Activated T-cell treated with anti-CD3 and anti-CD28 coated beads, Interleukin-2, amount 50 U/mL, for 4 hours (primary cell): ENCODE data around the gene POLE. TPM values are rescaled to one million over a fixed set of nuclear protein-coding genes. Genes with fewer than 3 reads are reported as not detected.

Experiments
- ATAC-seq, 2 donors: fragments of 200-7000 bp; cut with Tn5 transposase; one replicate each; pipeline ENCODE4 v1.10.0; 2021
- DNase-seq: peaks from one replicate; pipeline ENCODE4 v3.0.0-alpha.2; 2020
- H3K27me3 Mint-ChIP-seq: one replicate; pipeline ENCODE4 v1.8.0; 2021; ENCODE audit warnings: low read depth, mixed read lengths
- H3K36me3 Mint-ChIP-seq: one replicate; pipeline ENCODE4 v1.8.0; 2022; ENCODE audit warnings: mixed read lengths; ENCODE audit not compliant: insufficient read depth
- H3K4me1 Mint-ChIP-seq: one replicate; pipeline ENCODE4 v1.8.0; 2021; ENCODE audit warnings: low read depth, mixed read lengths
- H3K4me3 Mint-ChIP-seq: one replicate; pipeline ENCODE4 v1.8.0; 2021; ENCODE audit warnings: mild to moderate bottlenecking, moderate library complexity, mixed read lengths
- H3K9me3 Mint-ChIP-seq: one replicate; pipeline ENCODE4 v1.8.0; 2021; ENCODE audit warnings: mixed read lengths
- total RNA-seq, 3 donors: library from RNA; stranded (reverse); gene quantifications; one replicate each; pipeline ENCODE4 v1.2.1, GENCODE V29; 2021

The POLE gene
- total RNA-seq, 3 donors from 2014 or later = 98.4 to 110 (median 101) TPM

DNA sequence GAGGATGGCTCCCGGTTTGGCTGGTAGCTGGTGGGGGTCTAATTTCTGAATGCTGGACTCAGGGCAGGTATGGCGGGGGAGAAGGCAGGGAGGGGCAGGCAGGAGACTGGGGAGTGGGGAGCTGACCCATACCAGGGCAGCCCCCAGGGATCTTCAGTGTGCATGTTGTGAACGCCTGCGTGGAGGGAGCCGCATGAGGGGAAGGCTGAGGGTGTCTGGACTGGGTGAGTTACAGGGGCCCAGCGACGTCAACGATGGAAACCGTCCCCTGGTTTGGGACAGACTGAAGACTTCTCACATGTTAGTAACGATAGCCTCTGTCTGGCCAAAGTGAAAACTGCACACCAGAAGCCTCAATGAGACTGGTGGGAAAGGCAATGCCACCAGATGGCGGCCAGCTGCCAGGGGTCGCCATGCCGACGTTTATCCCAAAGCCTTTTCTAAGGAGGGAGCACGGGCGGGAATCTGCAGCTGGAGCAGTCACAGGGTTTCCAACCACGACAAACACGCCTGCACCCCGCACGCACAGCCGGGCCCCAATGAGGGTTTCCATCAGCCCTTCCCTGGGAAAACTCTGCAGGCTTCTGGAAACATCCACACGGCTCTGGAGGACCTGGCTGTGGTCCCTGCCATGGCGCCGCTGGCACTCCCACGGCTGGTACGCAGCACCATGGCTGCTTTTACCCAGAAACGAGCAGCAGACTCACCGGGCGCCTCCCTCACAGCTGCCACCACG is 37.5 kb upstream of the POLE start:
- ATAC-seq = no peak
- H3K4me1 Mint-ChIP-seq = peaks cover 3% of the 10 kb centered on the region
- H3K4me3 Mint-ChIP-seq = no peak overlapping the region
- no peak for DNase-seq
- H3K27me3 Mint-ChIP-seq = no peaks in the 10 kb centered on the region
- peaks cover 45% of the 10 kb centered on the region for H3K36me3 Mint-ChIP-seq
- H3K9me3 Mint-ChIP-seq = no peaks in the 10 kb centered on the region

DNA sequence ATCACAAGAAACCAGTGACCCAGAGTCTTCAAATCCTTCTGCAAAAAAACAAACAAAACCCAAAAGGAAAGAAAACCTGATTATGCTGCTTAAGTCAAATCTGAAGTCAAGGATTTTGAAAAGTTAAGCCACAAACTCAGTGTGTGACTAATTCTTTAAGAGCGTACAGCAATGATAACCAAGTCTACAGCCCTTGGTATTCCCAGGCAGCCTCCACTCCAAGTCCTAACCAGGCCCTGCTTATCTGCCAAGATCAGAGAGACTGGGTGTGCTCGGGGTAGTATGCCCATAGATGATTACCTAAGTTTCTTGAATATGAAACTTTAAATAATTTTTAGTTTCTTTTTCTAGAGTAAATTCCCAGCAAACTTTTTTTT is 36.6 kb upstream of the POLE start:
- Mint-ChIP-seq H3K27me3 (no peaks in the 10 kb centered on the region), H3K4me3 (no peak overlapping the region), H3K4me1 (peaks cover 1% of the 10 kb centered on the region), H3K9me3 (no peaks in the 10 kb centered on the region), H3K36me3 (peaks cover 50% of the 10 kb centered on the region)
- no peak for ATAC-seq
- no peak for DNase-seq

DNA sequence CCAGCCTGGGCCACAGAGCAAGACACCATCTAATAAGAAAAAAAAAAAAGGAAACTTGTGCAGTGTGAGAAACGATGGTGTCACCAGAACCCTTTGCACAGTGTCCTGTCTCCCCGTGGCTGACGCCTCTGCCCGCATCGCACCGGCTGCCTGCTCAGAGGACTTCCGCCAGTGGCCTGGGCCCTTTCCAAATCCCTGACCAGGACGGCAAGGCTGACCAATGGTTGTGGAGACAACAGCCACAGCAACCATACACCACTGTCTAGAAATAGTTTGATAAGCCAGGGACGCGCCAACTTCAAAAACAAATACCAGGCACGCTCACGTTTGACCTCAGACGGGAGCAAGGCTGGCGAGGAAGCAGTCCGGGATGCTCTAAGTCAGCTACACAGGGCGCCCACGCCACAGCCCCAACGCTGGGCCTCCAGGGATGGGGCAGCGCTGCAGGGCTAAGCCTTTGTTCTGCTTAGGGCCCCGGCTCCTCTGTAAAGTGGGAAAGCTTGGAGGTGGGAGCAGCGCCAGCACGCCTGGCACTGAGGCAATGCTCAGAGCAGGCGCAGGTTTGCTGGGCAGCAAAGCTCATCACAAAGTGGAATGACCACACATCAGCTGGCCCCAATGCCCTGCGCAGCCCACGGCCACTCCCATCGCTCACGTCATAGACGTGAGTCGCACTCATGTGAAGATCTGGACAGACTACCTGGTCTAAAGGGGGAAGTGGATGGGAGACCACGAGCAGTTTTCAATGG is 36.0 kb upstream of the POLE start:
- no peak overlapping the region for H3K4me3 Mint-ChIP-seq
- no peaks in the 10 kb centered on the region for H3K27me3 Mint-ChIP-seq
- H3K4me1 Mint-ChIP-seq = no peaks in the 10 kb centered on the region
- ATAC-seq (no peak), DNase-seq (no peak)
- H3K9me3 Mint-ChIP-seq = no peaks in the 10 kb centered on the region
- peaks cover 48% of the 10 kb centered on the region for H3K36me3 Mint-ChIP-seq

DNA sequence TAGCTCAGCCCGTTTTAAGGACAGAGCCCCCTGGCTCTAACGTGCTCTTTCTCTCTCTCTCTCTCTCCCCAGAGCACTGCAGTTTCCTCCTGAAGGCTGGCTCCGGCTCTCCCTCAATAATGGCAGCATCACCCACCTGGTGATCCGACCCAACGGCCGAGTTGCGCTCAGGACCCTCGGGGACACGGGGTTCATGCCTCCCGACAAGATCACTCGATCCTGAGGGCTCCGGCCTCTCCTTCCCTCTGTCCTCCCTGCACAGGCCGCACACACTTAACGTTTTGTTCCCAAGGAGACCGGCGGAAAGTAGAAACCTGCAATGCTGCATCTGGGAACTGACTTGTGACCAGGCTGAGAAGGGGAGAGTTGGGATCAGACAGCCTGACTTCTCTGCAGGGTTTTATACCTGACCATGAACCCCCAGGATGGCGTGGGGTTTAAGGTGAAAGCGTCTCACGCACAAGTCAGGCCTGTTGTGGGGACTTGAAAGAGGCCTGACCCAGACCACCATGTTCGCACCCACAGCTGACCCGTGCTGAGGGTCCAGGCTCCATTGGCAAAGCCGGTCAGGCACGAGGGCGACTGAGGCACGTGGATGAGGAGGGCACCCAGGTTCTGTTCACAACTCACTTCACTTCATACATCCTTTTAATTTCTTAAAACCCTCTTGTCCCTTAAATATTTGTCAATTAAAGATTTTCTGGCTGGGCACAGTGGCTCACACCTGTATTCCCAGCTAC is 33.6 kb upstream of the POLE start:
- no peak for ATAC-seq
- peaks cover 30% of the 10 kb centered on the region for H3K36me3 Mint-ChIP-seq

DNA sequence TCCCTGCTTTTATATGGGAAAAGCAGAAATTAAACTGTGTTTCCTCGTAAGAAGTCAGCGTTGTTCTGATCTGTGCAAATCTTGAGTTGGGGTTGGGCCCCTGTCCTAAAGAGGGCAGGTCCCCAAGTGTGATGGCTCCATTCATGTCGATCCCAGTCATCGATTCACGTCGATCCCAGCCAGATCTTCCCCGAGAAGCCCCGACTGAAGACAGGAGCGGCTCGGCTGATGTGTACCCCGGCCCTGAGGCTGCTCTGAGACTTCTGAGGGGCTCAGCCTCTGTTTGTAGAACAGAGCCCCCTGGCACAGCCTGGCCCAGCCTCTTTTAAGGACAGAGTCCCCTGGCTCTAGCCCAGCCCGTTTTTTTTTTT is 32.8 kb upstream of the POLE start:
- Mint-ChIP-seq H3K4me1 (no peaks in the 10 kb centered on the region), H3K4me3 (no peak overlapping the region), H3K36me3 (peaks cover 29% of the 10 kb centered on the region), H3K27me3 (no peaks in the 10 kb centered on the region), H3K9me3 (no peaks in the 10 kb centered on the region)
- DNase-seq (no peak), ATAC-seq (no peak)

More for the DNA sequence above, 33.6 kb upstream of the POLE start:
- H3K4me3 Mint-ChIP-seq = no peak overlapping the region
- DNase-seq = no peak
- H3K4me1 Mint-ChIP-seq = no peaks in the 10 kb centered on the region
- H3K27me3 Mint-ChIP-seq = no peaks in the 10 kb centered on the region
- H3K9me3 Mint-ChIP-seq = no peaks in the 10 kb centered on the region

DNA sequence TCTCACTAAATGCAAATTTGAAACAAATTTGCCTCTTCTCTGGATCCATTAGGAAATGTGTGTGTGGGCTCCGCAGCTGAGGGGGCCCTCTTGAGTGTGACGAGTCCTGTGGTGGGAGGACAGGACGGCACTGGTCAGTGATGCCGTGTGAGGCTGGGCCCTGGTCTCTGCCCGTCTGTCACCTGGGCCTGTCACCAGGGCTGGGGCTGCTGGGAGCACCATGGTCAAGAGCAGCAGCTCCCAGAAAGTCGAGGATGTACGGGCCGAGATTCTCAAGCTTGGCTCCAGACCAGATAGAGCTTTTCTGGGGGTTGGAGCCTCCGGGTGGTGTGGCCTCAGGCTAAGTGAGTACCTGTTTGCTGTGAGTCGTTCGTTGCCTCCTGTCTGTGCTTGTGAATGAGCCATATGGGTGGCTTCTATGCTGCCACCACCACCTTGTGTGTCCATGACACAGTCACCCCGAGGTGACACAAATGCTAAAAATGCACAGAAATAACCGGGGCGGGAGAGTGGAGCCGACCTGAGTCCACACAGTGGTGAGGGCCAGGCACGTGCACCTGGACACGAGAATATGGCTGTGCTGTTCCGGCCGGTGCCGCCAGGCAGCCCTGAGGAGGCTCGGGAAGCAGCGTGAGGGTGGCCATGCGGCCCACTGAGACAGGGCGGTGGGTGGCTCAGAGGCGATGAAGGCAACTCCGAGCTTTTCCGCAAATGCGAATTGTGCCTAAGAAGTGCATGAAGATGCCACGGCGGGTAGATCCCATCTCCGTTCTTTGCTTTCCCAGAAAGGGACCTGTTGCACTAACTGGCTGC is 32.2 kb upstream of the POLE start:
- DNase-seq = no peak
- H3K36me3 Mint-ChIP-seq = peaks cover 30% of the 10 kb centered on the region
- no peak for ATAC-seq
- no peaks in the 10 kb centered on the region for H3K9me3 Mint-ChIP-seq
- no peaks in the 10 kb centered on the region for H3K27me3 Mint-ChIP-seq
- H3K4me3 Mint-ChIP-seq = no peak overlapping the region
- H3K4me1 Mint-ChIP-seq = peaks cover 2% of the 10 kb centered on the region

DNA sequence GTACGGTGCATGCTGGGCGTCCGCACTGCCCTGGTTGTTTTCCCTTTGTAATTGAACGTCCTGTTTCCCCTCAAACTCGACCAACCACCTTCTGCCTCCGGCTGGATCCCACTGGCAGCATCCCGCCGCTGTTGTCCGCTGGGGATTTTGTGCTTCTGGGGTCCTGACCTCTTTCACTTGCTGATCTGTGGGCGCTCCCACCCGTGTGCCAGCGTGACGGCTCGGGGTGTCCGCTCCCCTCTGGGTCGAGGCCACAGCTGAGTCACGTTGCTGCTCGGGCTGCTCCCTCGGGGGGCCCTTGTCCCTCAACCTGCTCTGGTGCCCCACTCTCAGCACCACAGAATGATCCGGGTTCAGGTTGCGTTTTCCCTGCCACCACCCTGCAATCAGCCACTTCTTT is 31.5 kb upstream of the POLE start:
- no peak for DNase-seq
- H3K4me1 Mint-ChIP-seq = peaks cover 2% of the 10 kb centered on the region
- H3K36me3 Mint-ChIP-seq = peaks cover 26% of the 10 kb centered on the region
- ATAC-seq = no peak
- no peaks in the 10 kb centered on the region for H3K9me3 Mint-ChIP-seq
- H3K27me3 Mint-ChIP-seq = no peaks in the 10 kb centered on the region
- H3K4me3 Mint-ChIP-seq = no peak overlapping the region

DNA sequence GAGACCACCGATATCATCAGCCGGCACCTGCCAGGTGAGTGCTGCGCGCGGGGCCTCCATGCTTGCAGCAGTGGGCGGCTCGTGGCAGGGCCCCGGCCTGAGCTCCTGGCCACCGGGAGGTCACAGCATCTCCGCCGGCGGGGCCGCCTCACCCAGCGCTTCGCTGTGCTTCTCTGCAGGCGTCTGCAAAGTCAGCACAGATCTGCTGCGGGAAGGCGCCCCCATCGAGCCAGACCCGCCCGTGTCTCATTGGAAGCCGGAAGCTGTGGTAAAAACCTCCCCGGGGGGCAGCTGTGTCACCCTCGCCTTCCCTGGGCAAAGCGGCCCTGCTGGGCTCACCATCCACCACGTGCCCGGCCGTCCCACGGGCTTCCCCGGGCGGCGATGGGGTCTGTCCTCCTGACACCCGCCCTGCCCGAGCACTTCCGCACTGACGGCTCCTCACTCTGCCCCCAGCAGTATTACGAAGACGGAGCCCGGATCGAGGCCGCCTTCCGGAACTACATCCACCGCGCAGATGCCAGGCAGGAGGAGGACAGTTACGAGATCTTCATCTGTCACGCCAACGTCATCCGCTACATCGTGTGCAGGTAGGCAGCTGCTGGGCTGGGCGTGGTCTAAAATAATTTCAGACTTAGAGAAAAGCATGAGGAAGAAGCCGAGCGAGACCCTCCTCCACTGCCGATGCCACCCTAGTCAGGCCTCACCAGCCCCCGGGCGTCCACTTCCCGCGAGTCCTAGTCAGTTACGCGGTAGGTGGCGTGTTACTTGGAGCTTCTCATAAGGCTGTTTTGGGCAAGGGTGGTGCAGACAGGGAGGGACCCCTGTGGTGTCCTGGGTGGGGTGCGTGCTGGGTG is 30.6 kb upstream of the POLE start:
- peaks cover 11% of the 10 kb centered on the region for H3K4me1 Mint-ChIP-seq
- H3K27me3 Mint-ChIP-seq = no peaks in the 10 kb centered on the region
- ATAC-seq = peak in 1 of 2 donors; percentile 33
- no peak for DNase-seq
- no peak overlapping the region for H3K4me3 Mint-ChIP-seq
- peaks cover 20% of the 10 kb centered on the region for H3K36me3 Mint-ChIP-seq
- H3K9me3 Mint-ChIP-seq = no peaks in the 10 kb centered on the region

DNA sequence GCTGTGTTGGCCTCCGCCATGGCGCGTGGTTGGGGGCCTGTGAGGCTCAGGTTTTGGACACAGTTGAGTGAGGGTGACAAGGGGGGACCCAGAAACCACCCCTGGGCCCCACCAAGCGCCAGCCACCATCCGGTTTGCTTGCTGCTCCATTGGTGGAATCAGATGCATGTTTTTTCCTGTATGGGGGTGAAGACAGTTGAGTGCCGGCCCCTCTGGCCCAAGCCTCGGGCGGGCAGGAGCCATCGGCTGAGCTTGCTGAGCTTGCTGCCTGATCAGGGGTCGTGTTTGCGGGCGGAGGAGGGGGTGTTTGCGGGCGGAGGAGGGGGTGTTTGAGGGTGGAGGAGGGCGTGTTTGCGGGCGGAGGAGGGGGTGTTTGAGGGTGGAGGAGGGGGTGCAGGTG is 29.9 kb upstream of the POLE start:
- Mint-ChIP-seq H3K4me1 (peaks cover 15% of the 10 kb centered on the region), H3K4me3 (no peak overlapping the region), H3K9me3 (no peaks in the 10 kb centered on the region), H3K27me3 (no peaks in the 10 kb centered on the region), H3K36me3 (peaks cover 22% of the 10 kb centered on the region)
- ATAC-seq (no peak), DNase-seq (no peak)

DNA sequence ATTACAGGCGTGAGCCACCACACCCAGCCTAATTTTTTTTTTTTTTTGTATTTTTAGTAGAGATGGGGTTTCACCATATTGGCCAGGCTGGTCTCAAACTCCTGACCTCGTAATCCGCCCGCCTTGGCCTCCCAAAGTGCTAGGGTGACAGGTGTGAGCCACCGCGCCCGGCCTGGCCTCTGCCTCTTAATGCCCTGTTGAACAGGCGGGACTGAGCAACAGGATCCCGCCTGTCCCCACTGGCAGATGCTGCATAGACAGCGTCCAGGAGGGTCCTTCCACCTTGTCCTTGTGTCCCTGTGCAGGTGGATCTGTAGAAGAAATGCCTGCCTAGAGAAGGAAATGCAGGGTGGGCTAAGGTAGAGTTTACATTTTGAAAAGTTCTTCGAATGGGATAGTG is 29.2 kb upstream of the POLE start:
- H3K36me3 Mint-ChIP-seq = peaks cover 19% of the 10 kb centered on the region
- no peaks in the 10 kb centered on the region for H3K9me3 Mint-ChIP-seq
- H3K27me3 Mint-ChIP-seq = no peaks in the 10 kb centered on the region
- ATAC-seq (no peak), DNase-seq (no peak)
- no peak overlapping the region for H3K4me3 Mint-ChIP-seq
- H3K4me1 Mint-ChIP-seq = peaks cover 19% of the 10 kb centered on the region

DNA sequence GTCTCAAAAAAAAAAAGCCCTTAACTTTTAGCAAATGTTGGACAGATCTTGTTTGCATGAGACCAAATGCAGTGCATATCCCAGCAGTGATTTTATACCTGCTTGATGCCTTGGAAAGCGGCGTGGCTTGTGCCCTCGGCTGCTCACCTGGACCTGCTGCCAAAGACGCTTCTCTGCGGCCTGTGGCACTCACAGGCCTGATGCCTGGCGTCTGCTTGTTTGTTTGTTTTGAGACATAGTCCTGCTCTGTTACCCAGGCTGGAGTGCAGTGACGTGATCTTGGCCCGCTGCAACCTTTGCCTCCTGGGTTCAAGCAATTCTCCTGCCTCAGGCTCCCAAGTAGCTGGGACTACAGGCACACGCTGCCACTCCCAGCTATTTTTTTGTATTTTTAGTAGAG is 28.7 kb upstream of the POLE start:
- no peak overlapping the region for H3K4me3 Mint-ChIP-seq
- DNase-seq = no peak
- H3K36me3 Mint-ChIP-seq = peaks cover 19% of the 10 kb centered on the region

DNA sequence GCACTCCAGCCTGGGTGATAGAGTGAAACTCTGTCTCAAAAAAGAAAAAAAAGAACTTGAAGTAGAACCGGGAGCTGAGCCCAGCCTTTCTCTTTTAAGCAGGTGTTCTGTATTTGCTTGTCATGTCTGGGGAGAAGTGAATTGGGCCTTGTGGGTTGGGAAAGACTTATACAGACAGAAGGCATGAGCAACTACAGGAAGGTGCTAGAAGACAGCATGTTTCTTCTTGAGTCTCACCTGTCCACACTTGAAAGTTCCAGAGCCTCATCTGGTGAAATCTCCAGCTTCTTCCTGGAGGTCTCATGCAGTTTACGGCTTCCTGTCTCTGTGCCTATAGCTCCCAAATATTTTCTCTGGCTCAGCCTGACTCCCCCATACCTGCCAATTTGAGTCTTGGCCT is 26.0 kb upstream of the POLE start:
- ATAC-seq = no peak
- Mint-ChIP-seq H3K4me3 (peak overlapping the region; percentile 42), H3K9me3 (peaks cover 5% of the 10 kb centered on the region)

More for the DNA sequence above, 28.7 kb upstream of the POLE start:
- H3K27me3 Mint-ChIP-seq = no peaks in the 10 kb centered on the region
- ATAC-seq = no peak
- H3K4me1 Mint-ChIP-seq = peaks cover 19% of the 10 kb centered on the region
- no peaks in the 10 kb centered on the region for H3K9me3 Mint-ChIP-seq

DNA sequence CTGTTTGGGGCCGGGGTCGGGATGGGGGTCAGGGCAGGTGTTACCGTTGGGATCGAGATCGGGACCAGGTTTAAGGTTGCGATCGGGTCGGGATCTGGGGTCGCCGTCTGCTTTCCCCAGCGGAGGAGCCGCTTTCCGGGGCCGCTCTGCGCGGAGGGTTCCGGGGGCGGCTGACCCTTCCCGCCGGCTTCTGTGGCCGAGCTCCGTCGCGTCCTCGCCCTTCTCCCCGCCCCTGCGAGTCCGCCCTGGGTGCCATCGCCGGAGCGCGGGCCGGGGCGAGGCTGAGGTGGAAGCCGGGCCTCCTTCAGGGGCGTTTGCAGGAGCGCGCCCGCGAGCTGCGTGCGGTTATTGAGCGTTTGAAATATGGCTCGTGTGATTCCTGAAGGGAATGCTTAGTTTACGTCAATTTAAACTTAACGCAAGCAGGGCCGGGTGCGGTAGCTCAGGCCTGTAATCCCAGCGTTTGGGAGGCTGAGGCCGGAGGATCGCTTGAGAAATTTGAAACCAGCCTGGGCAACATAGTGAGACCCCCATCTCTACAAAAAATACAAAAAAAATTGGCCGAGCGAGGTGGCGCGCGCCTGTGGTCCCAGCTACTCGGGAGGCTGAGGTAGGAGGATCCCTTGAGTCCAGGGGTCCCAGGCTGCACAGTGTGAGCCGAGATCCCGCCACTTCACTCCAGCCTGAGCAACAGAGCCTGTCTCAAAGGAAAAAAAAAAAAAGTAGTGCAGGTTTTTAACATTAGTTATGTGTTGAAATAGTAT is 24.1 kb upstream of the POLE start:
- Mint-ChIP-seq H3K4me1 (peaks cover 23% of the 10 kb centered on the region), H3K27me3 (no peaks in the 10 kb centered on the region), H3K36me3 (peaks cover 9% of the 10 kb centered on the region), H3K4me3 (peak overlapping the region; percentile 88), H3K9me3 (peaks cover 14% of the 10 kb centered on the region)
- DNase-seq = no peak
- peak; percentile 27 to 33 for ATAC-seq

More for the DNA sequence above, 26.0 kb upstream of the POLE start:
- Mint-ChIP-seq H3K4me1 (peaks cover 23% of the 10 kb centered on the region), H3K36me3 (peaks cover 9% of the 10 kb centered on the region), H3K27me3 (no peaks in the 10 kb centered on the region)
- DNase-seq = no peak
